ENCODE measurements around the gene RTTN.

Gene RTTN

DNA sequence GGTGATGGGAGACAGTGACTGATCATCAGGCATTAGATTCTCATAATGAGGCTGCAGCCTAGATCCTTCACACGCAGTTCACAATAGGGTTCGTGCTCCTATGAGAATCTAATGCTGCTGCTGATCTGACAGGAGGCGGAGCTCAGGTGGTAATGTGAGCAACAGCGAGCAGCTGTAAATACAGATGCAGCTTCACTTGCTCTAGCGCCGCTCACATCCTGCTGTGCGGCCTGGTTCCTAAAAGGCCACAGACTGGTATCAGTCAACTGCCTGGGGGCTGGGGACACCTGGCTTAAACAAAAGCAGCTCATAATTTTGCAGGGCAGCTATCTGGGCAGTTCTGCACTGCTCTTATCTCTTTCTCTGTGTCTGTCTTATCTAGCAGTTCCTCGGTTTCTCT, 237.4 kb downstream of the RTTN start:
- no peak for TF ChIP-seq CTCF (IDR thresholded peaks at IDR 0.05; ENCODE audit: low read depth, low read length, missing control alignments)
- H3K27ac ChIP-seq = no peak overlapping the region
- no peak overlapping the region for H3K4me3 ChIP-seq (ENCODE audit: low read depth, low read length)
- DNase-seq = no peak
- no peaks in the 10 kb centered on the region for H3K36me3 ChIP-seq (replicated peaks)
- H3K27me3 ChIP-seq (replicated peaks) = no peaks in the 10 kb centered on the region
- in situ Hi-C loops (cut with HindIII; ENCODE audit: low pct_ligation_motif_present, low sequenced_read_pairs) = no loop called here

GRCh38 chr18:69963196-69963595, 242.3 kb downstream of the RTTN start:
- in situ Hi-C loops (cut with HindIII; ENCODE audit: low pct_ligation_motif_present, low sequenced_read_pairs) = no loop called here
- no peak for DNase-seq
- Histone ChIP-seq H3K27me3 (replicated peaks) (no peaks in the 10 kb centered on the region), H3K27ac (no peak overlapping the region), H3K36me3 (replicated peaks) (no peaks in the 10 kb centered on the region), H3K4me3 (ENCODE audit: low read depth, low read length) (no peak overlapping the region)
- TF ChIP-seq CTCF (IDR thresholded peaks at IDR 0.05; ENCODE audit: low read depth, low read length, missing control alignments) = no peak

DNA sequence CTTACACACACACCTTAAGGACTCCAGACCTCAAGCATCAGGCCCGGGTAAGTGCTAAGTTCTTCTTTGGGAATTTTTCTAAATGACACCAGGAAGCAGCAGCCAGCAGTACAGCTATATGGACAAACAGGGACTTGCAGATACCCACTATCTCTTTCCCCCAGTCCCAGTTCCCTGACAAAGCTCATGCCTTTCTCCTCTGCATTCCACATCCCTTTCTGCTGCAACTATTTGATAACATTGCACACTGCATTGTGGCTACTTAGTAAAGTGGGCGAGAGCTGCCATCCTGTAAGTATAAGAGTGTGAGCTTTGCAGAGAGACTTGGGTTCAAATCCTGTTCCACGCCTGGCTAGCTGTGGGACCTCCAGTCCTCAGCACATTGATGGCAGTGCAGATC, 243.8 kb downstream of the RTTN start:
- H3K4me3 ChIP-seq (ENCODE audit: low read depth, low read length) = no peak overlapping the region
- in situ Hi-C loops (cut with HindIII; ENCODE audit: low pct_ligation_motif_present, low sequenced_read_pairs) = no loop called here
- no peak for TF ChIP-seq CTCF (IDR thresholded peaks at IDR 0.05; ENCODE audit: low read depth, low read length, missing control alignments)
- DNase-seq = no peak
- no peak overlapping the region for H3K27ac ChIP-seq
- H3K36me3 ChIP-seq (replicated peaks) = no peaks in the 10 kb centered on the region
- no peaks in the 10 kb centered on the region for H3K27me3 ChIP-seq (replicated peaks)

- no peak for DNase-seq
- Histone ChIP-seq H3K4me3 (ENCODE audit: low read depth, low read length) (no peak overlapping the region), H3K27ac (no peak overlapping the region), H3K36me3 (replicated peaks) (no peaks in the 10 kb centered on the region), H3K27me3 (replicated peaks) (no peaks in the 10 kb centered on the region)
- no peak for TF ChIP-seq CTCF (IDR thresholded peaks at IDR 0.05; ENCODE audit: low read depth, low read length, missing control alignments)
- in situ Hi-C loops (cut with HindIII; ENCODE audit: low pct_ligation_motif_present, low sequenced_read_pairs) = no loop called here
Measured at GRCh38 chr18:69958422-69958821, 247.1 kb downstream of the RTTN start.

- Histone ChIP-seq H3K27me3 (replicated peaks) (no peaks in the 10 kb centered on the region), H3K36me3 (replicated peaks) (no peaks in the 10 kb centered on the region), H3K27ac (no peak overlapping the region), H3K4me3 (ENCODE audit: low read depth, low read length) (no peak overlapping the region)
- DNase-seq = no peak
- no peak for TF ChIP-seq CTCF (IDR thresholded peaks at IDR 0.05; ENCODE audit: low read depth, low read length, missing control alignments)
- in situ Hi-C loops (cut with HindIII; ENCODE audit: low pct_ligation_motif_present, low sequenced_read_pairs) = no loop called here
Measured at GRCh38 chr18:69957747-69958146, 247.7 kb downstream of the RTTN start.
